ENCODE measurements around the gene PHETA2. TPM values are rescaled to one million over a fixed set of nuclear protein-coding genes. Genes with fewer than 3 reads are reported as not detected.
A peak's percentile ranks its signal among the peaks of the same experiment; 100 is the strongest.
"Not testable (repeated sequence)": the region's sequence is repeated elsewhere in the genome, so short reads cannot be mapped to it uniquely, and the experiment has no call there.

The PHETA2 gene
- polyA plus RNA-seq, 2 of the 4 experiments (the other 2 are of a cell fraction), result 0.03 TPM; not detected in 1

DNA sequence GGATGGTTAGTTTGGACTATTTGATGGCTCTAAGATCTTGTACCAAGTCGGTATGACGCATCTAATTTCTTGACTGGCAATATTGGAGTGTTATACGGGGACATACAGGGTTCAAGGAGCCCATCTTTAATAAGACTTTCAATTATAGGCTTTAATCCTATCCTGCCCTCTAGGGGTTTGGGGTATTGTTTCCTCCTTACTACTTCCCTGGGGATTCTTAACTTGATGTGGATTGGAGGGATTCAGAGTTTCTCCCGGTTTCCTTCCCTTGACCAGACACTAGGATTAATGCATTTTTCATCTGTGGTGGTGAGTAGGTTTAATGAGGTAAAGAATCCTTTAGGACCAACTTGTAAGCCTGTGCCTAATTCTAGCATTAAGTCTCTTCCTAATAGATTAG, 37.8 kb downstream of the PHETA2 start:
- ChIA-PET POLR2A (no interaction called here), CTCF (interaction anchor here (1.3 to 3.3 kb wide), 4 partner anchors 10 to 168 kb away, joined by 3 to 22 read pairs (median 3); partner anchors contain the start of gene NDUFA6)
- TF ChIP-seq, protein P1, sequence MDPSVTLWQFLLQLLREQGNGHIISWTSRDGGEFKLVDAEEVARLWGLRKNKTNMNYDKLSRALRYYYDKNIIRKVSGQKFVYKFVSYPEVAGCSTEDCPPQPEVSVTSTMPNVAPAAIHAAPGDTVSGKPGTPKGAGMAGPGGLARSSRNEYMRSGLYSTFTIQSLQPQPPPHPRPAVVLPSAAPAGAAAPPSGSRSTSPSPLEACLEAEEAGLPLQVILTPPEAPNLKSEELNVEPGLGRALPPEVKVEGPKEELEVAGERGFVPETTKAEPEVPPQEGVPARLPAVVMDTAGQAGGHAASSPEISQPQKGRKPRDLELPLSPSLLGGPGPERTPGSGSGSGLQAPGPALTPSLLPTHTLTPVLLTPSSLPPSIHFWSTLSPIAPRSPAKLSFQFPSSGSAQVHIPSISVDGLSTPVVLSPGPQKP (IDR thresholded peaks at IDR 0.05; ENCODE audit: low read depth, low read length), result no peak
- H3K4me1 ChIP-seq, result no peaks in the 10 kb centered on the region
- H3K27ac ChIP-seq, result no peak overlapping the region
- DNase-seq (ENCODE audit: low read depth in 1 of 2, low spot score in 1 of 2), result no peak
- 69% methylated on average over 4 of the region's 4 CpGs for WGBS (ENCODE audit: missing lambda C conversion rate)
- no peak overlapping the region for H3K4me2 ChIP-seq
- FAIRE-seq, result no peak
- H3K4me3 ChIP-seq, result no peak overlapping the region
- no peak for ATAC-seq
- peaks cover 8% of the 10 kb centered on the region; the same call in 2 of the 3 replicates for H3K9me3 ChIP-seq

DNA sequence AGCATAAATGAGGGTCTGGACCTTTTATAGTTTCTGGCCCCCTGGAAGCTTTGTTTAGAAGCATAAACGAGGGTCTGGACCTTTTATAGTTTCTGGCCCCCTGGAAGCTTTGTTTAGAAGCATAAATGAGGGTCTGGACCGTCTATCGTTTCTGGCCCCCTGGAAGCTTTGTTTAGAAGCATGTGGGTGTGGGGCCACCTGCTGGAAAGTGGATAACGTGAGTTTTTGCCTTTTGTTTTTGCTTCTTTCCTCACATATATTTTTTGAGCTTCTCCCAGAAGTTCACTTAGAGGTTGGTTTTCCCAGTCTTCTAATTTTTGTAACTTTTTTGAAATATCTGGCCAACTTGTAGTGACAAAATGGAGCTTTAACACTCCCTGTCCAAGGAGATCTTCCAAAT, 38.7 kb downstream of the PHETA2 start:
- FAIRE-seq; H3K27ac ChIP-seq; H3K4me3 ChIP-seq; POLR2A ChIA-PET; DNase-seq (ENCODE audit: low read depth in 1 of 2, low spot score in 1 of 2); ATAC-seq; H3K9me3 ChIP-seq; H3K4me2 ChIP-seq; H3K4me1 ChIP-seq: not testable (repeated sequence)
- TF ChIP-seq, protein P2, sequence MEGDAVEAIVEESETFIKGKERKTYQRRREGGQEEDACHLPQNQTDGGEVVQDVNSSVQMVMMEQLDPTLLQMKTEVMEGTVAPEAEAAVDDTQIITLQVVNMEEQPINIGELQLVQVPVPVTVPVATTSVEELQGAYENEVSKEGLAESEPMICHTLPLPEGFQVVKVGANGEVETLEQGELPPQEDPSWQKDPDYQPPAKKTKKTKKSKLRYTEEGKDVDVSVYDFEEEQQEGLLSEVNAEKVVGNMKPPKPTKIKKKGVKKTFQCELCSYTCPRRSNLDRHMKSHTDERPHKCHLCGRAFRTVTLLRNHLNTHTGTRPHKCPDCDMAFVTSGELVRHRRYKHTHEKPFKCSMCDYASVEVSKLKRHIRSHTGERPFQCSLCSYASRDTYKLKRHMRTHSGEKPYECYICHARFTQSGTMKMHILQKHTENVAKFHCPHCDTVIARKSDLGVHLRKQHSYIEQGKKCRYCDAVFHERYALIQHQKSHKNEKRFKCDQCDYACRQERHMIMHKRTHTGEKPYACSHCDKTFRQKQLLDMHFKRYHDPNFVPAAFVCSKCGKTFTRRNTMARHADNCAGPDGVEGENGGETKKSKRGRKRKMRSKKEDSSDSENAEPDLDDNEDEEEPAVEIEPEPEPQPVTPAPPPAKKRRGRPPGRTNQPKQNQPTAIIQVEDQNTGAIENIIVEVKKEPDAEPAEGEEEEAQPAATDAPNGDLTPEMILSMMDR (IDR thresholded peaks at IDR 0.05), result 0 out of 3 replicates have a peak, but pooled peaks have one; percentile 12
- peak in 1 of 2 experiments; percentile 42; a peak in 2 of 5 replicates for TF ChIP-seq RAD21 (conservative IDR thresholded peaks at IDR 0.05 in 1 of 2, IDR thresholded peaks at IDR 0.05 in 1 of 2)
- CTCF ChIA-PET, result interaction anchor here (1.1 to 3.3 kb wide), 5 partner anchors 9 to 327 kb away, joined by 3 to 22 read pairs (median 3); partner anchors contain the start of gene NDUFA6
- 6% methylated on average over 3 of the region's 4 CpGs for WGBS (ENCODE audit: missing lambda C conversion rate)

DNA sequence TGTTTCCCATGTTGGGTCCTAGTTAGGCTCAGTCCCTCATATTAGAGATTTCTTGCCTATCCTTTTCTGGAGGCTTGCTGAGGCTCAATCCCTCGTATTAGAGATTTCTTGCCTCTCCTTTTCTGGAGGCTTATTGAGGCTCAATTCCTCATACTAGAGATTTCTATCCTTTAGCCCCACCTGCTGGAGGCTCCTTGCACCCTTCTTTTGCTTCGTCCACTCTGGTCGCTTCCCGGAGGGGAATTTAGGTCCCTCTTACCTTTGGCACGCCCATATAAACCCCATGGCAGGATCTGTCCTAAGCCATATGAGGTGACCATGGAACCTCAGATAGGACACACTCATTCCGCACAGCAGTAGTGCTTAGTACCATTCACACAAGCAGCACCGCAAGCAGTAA, 40.7 kb downstream of the PHETA2 start:
- Histone ChIP-seq H3K4me1 (no peaks in the 10 kb centered on the region), H3K9me3 (peaks cover 8% of the 10 kb centered on the region; the same call in 2 of the 3 replicates), H3K27ac (no peak overlapping the region), H3K4me3 (no peak overlapping the region), H3K4me2 (no peak overlapping the region)
- DNase-seq (ENCODE audit: low read depth in 1 of 2, low spot score in 1 of 2), result peak; percentile 27 to 34
- 56% methylated on average over 7 of the region's 7 CpGs for WGBS (ENCODE audit: missing lambda C conversion rate)
- peak in 1 of 2 experiments; percentile 56; a peak in 2 of 6 replicates for ATAC-seq
- no peak for FAIRE-seq
- POLR2A ChIA-PET, result no interaction called here
- TF ChIP-seq FOXS1 (CRISPR knock-in tag; IDR thresholded peaks at IDR 0.05) (no peak), RAD21 (conservative IDR thresholded peaks at IDR 0.05 in 1 of 2, IDR thresholded peaks at IDR 0.05 in 1 of 2) (peak in 1 of 2 experiments; percentile 56; a peak in 2 of 5 replicates), FOSL2 (IDR thresholded peaks at IDR 0.05) (no peak), FOSL2 (CRISPR knock-in tag; IDR thresholded peaks at IDR 0.05) (no peak)
- TF ChIP-seq, protein P2 (IDR thresholded peaks at IDR 0.05), result peak; percentile 12; the same call in 1 of the 3 replicates
- CTCF ChIA-PET, result no interaction called here

- DNase-seq (ENCODE audit: low read depth in 1 of 2, low spot score in 1 of 2); POLR2A ChIA-PET; H3K4me1 ChIP-seq; H3K9me3 ChIP-seq; H3K4me2 ChIP-seq; CTCF ChIA-PET; H3K27ac ChIP-seq; FAIRE-seq; H3K4me3 ChIP-seq; ATAC-seq: not testable (repeated sequence)
- WGBS (ENCODE audit: missing lambda C conversion rate), result 30% methylated on average over 6 of the region's 6 CpGs
Measured at GRCh38 chr22:42115420-42115830, 41.4 kb downstream of the PHETA2 start.

DNA sequence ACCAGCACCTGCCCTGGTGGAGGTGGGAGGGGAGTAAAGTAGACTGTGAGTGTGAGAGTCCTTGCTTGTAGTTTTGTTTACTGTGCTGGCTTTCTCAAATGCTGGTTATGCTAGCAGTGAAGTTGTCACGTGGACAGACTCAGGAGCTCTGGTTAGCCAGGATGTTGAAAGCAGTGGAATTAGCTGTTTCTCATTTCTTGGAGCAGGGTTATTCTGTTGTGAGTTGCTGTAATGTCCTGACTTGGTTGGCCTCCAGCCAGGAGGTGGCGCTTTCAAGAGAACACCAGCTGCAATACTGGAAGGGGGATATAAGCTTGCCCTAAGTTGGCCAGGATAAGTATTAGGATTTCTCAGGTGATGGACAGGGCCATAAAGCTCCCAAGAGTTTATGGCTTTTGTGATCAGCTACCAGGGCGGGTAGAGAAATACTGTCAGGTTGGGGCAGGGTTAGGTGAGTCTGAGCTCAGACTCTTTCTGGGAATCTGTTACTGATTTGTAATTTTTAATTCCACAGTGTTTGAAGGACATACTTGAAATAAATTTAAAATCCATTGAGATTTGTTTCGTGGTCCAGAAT, 42.9 kb downstream of the PHETA2 start:
- H3K4me2 ChIP-seq, result no peak overlapping the region
- H3K27ac ChIP-seq, result no peak overlapping the region
- H3K9me3 ChIP-seq, result peaks cover 8% of the 10 kb centered on the region; the same call in 2 of the 3 replicates
- 50% methylated on average over 4 of the region's 4 CpGs for WGBS (ENCODE audit: missing lambda C conversion rate)
- DNase-seq (ENCODE audit: low read depth in 1 of 2, low spot score in 1 of 2), result no peak
- POLR2A ChIA-PET, result no interaction called here
- no peak for ATAC-seq
- no peak for TF ChIP-seq EHF (CRISPR knock-in tag; IDR thresholded peaks at IDR 0.05)
- TF ChIP-seq MAZ (IDR thresholded peaks at IDR 0.05; ENCODE audit: borderline replicate concordance, low read depth, low read length), result no peak
- peak in 1 of 2 experiments; percentile 3; a peak in 1 of 5 replicates for TF ChIP-seq RAD21 (conservative IDR thresholded peaks at IDR 0.05 in 1 of 2, IDR thresholded peaks at IDR 0.05 in 1 of 2)
- FAIRE-seq, result no peak
- CTCF ChIA-PET, result interaction anchor here (1.0 to 2.5 kb wide), 4 partner anchors 26 to 419 kb away, joined by 3 to 14 read pairs (median 8); partner anchors contain the start of gene NDUFA6
- no peak overlapping the region for H3K4me3 ChIP-seq
- H3K4me1 ChIP-seq, result no peaks in the 10 kb centered on the region

GRCh38 chr22:42120231-42121021, 46.4 kb downstream of the PHETA2 start:
- H3K4me3 ChIP-seq; H3K4me2 ChIP-seq; FAIRE-seq; H3K27ac ChIP-seq; POLR2A ChIA-PET; H3K4me1 ChIP-seq; H3K9me3 ChIP-seq; DNase-seq (ENCODE audit: low read depth in 1 of 2, low spot score in 1 of 2); ATAC-seq: not testable (repeated sequence)
- CTCF ChIA-PET, result interaction anchor here (1.5 kb wide), 1 partner anchor 8 kb away, joined by 3 read pairs; no protein-coding TSS in a partner anchor
- 83% methylated on average over 15 of the region's 15 CpGs for WGBS (ENCODE audit: missing lambda C conversion rate)

GRCh38 chr22:42123529-42123928, 49.5 kb downstream of the PHETA2 start:
- H3K4me3 ChIP-seq; H3K9me3 ChIP-seq; H3K4me1 ChIP-seq; FAIRE-seq; CTCF ChIA-PET; POLR2A ChIA-PET; H3K27ac ChIP-seq; DNase-seq (ENCODE audit: low read depth in 1 of 2, low spot score in 1 of 2); ATAC-seq; H3K4me2 ChIP-seq: not testable (repeated sequence)
- no CpG with 5 or more reads among the region's 4 CpGs for WGBS (ENCODE audit: missing lambda C conversion rate)
